CD1c-positive myeloid dendritic cell (primary cell): ENCODE data around the gene SLC25A33.
"Not testable (repeated sequence)": the region's sequence is repeated elsewhere in the genome, so short reads cannot be mapped to it uniquely, and the experiment has no call there.

ENCODE experiments used
- DNase-seq: peaks from one replicate; pipeline ENCODE4 v3.0.0-alpha.2; 2016; ENCODE audit errors: extremely low spot score

SLC25A33 gene

GRCh38 chr1:9625030-9625429 is 85.8 kb downstream of the SLC25A33 start:
- DNase-seq, result not testable (repeated sequence)

- DNase-seq, result peak; percentile 15
These were observed 86.9 kb downstream of the SLC25A33 start for GRCh38 chr1:9626201-9626608.

- DNase-seq, result peak; percentile 41
These were observed 89.5 kb downstream of the SLC25A33 start for GRCh38 chr1:9628541-9629444.

GRCh38 chr1:9629445-9630201 is 90.4 kb downstream of the SLC25A33 start:
- DNase-seq, result peak; percentile 92

GRCh38 chr1:9630331-9631111 is 91.3 kb downstream of the SLC25A33 start:
- DNase-seq, result no peak

- DNase-seq, result no peak
These were observed 92.3 kb downstream of the SLC25A33 start for GRCh38 chr1:9631613-9632012.

- DNase-seq, result peak; percentile 43
These were observed 94.2 kb downstream of the SLC25A33 start for GRCh38 chr1:9633493-9633892.

- DNase-seq, result no peak
These were observed 95.3 kb downstream of the SLC25A33 start for GRCh38 chr1:9634582-9634981.
